SK-N-SH (cell line): Measurements from ENCODE around the gene CNGA2. TPM values are rescaled to one million over a fixed set of nuclear protein-coding genes. Genes with fewer than 3 reads are reported as not detected.

Experiments
- CTCF ChIA-PET: fragments of 300-600, 350-600 bp; formaldehyde crosslinking; extraction: SDS; loops from one replicate; lab custom pipeline; 2021; lab: Yijun Ruan, JAX
- POLR2A ChIA-PET: fragments of 350-600 bp; sonication (Branson Sonifier 250); formaldehyde crosslinking; extraction: SDS; loops from one replicate; lab custom pipeline; 2020; ENCODE audit warnings: antibody characterized with exemption, inconsistent platforms; lab: Yijun Ruan, JAX
- DNase-seq: peaks from one replicate; pipeline ENCODE4 v3.0.0; 2012
- H2AFZ ChIP-seq: fragments of 200-600 bp; sonication (generic); 2 replicates; pipeline ENCODE4 v1.8.1; 2016; ENCODE audit warnings: antibody characterized with exemption, mild to moderate bottlenecking, low read depth
- H3F3A ChIP-seq: fragments of 200-600 bp; sonication (generic); replicated peaks from 2 replicates; pipeline ENCODE3; 2016; ENCODE audit warnings: antibody characterized with exemption, mild to moderate bottlenecking; ENCODE audit not compliant: insufficient read depth
- H3K27ac ChIP-seq, 2 experiments: fragments of 200-500 bp in 1 of 2; fragments of 200-600 bp in 1 of 2; sonication (Bioruptor generic) in 1 of 2; sonication (generic), shearing (Covaris generic) in 1 of 2; 2 replicates each; pipeline versions ENCODE4 v1.5.1 to v1.6.1; 2014 to 2016; ENCODE audit warnings: low read depth in 2 of 2, inconsistent platforms in 1 of 2, low read length in 1 of 2, mild to moderate bottlenecking in 1 of 2, mixed read lengths in 1 of 2
- H3K27me3 ChIP-seq: fragments of 200-600 bp; sonication (generic), shearing (Covaris generic); 2 replicates; pipeline ENCODE4 v1.6.1; 2016; ENCODE audit warnings: mixed run types; ENCODE audit not compliant: insufficient read depth
- H3K36me3 ChIP-seq, 2 experiments: fragments of 200-500 bp in 1 of 2; fragments of 200-600 bp in 1 of 2; sonication (Bioruptor generic) in 1 of 2; sonication (generic) in 1 of 2; replicated peaks in 1 of 2; 2 replicates each; pipeline versions ENCODE3 to v1.5.1; 2014 to 2016; ENCODE audit warnings: low read length in 1 of 2, mild to moderate bottlenecking in 1 of 2; ENCODE audit not compliant: insufficient read depth in 2 of 2, control insufficient read depth in 1 of 2
- H3K4me1 ChIP-seq, 2 experiments: fragments of 200-500 bp in 1 of 2; fragments of 200-600 bp in 1 of 2; sonication (Bioruptor generic) in 1 of 2; sonication (generic), shearing (Covaris generic) in 1 of 2; 2 replicates each; pipeline versions ENCODE4 v1.5.1 to v1.6.1; 2014 to 2016; ENCODE audit warnings: low read depth in 1 of 2, low read length in 1 of 2, mixed run types in 1 of 2; ENCODE audit not compliant: insufficient read depth in 2 of 2, control insufficient read depth in 1 of 2
- H3K4me2 ChIP-seq: fragments of 200-600 bp; sonication (generic), shearing (Covaris generic); 2 replicates; pipeline ENCODE4 v1.6.1; 2017; ENCODE audit warnings: mixed run types
- H3K4me3 ChIP-seq, 2 experiments: fragments of 200-500 bp in 1 of 2; fragments of 200-600 bp in 1 of 2; sonication (Bioruptor generic) in 1 of 2; sonication (generic), shearing (Covaris generic) in 1 of 2; 2 replicates each; pipeline versions ENCODE4 v1.5.1 to v1.8.1; 2014 to 2016; ENCODE audit warnings: low read depth in 2 of 2, inconsistent platforms in 1 of 2, low read length in 1 of 2, mild to moderate bottlenecking in 1 of 2, mixed read lengths in 1 of 2, moderate library complexity in 1 of 2
- H3K79me2 ChIP-seq: fragments of 200-600 bp; sonication (generic); 2 replicates; pipeline ENCODE4 v1.8.1; 2017; ENCODE audit warnings: mild to moderate bottlenecking; ENCODE audit not compliant: insufficient read depth
- H3K9ac ChIP-seq: fragments of 200-600 bp; sonication (generic); 2 replicates; pipeline ENCODE4 v1.6.1; 2017; ENCODE audit warnings: mixed run types
- H3K9me2 ChIP-seq: fragments of 200-600 bp; sonication (generic); 2 replicates; pipeline ENCODE4 v1.6.1; 2017; ENCODE audit warnings: mixed run types
- H3K9me3 ChIP-seq: fragments of 200-600 bp; sonication (generic); 2 replicates; pipeline ENCODE4 v1.6.1; 2017; ENCODE audit warnings: mixed run types, mild to moderate bottlenecking, moderate library complexity
- H4K20me1 ChIP-seq: fragments of 200-600 bp; sonication (generic); 2 replicates; pipeline ENCODE4 v1.6.1; 2017; ENCODE audit warnings: mild to moderate bottlenecking, mixed run types; ENCODE audit not compliant: insufficient read depth
- EP300 ChIP-seq, 2 experiments: IDR thresholded peaks; 2 replicates each; pipeline versions ENCODE4 v1.4.0 to v1.6.1; 2012; ENCODE audit warnings: borderline replicate concordance in 1 of 2, low read depth in 1 of 2, low read length in 1 of 2
- FOSL2 ChIP-seq: IDR thresholded peaks from 2 replicates; pipeline ENCODE4 v1.4.0; 2012; ENCODE audit warnings: low read depth, mild to moderate bottlenecking, moderate library complexity, borderline replicate concordance
- FOXM1 ChIP-seq: IDR thresholded peaks from 2 replicates; pipeline ENCODE4 v1.4.0; 2012; ENCODE audit warnings: low read depth, mild to moderate bottlenecking
- GABPA ChIP-seq: IDR thresholded peaks from 2 replicates; pipeline ENCODE4 v1.4.0; 2012; ENCODE audit warnings: low read depth, mild to moderate bottlenecking
- GATA2 ChIP-seq: sonication (generic); formaldehyde crosslinking; IDR thresholded peaks from 2 replicates; pipeline ENCODE4 v1.5.0; 2020; ENCODE audit warnings: mild to moderate bottlenecking, missing genetic modification reagents
- JUND ChIP-seq: IDR thresholded peaks from 2 replicates; pipeline ENCODE4 v1.4.0; 2012
- MXI1 ChIP-seq: IDR thresholded peaks from 2 replicates; pipeline ENCODE4 v1.6.1; 2012; ENCODE audit warnings: mild to moderate bottlenecking, low read depth, low read length, improper control_type of control experiment
- NRF1 ChIP-seq: IDR thresholded peaks from 2 replicates; pipeline ENCODE4 v1.6.1; 2012; ENCODE audit warnings: low read depth, mild to moderate bottlenecking, low read length
- PBX3 ChIP-seq: IDR thresholded peaks from 2 replicates; pipeline ENCODE4; 2012
- RAD21 ChIP-seq: IDR thresholded peaks from 2 replicates; pipeline ENCODE4 v1.6.1; 2012; ENCODE audit warnings: mild to moderate bottlenecking, low read length
- RXRA ChIP-seq: IDR thresholded peaks from 2 replicates; pipeline ENCODE4 v1.4.0; 2012; ENCODE audit warnings: low read depth, mild to moderate bottlenecking, borderline replicate concordance
- SMC3 ChIP-seq: IDR thresholded peaks from 2 replicates; pipeline ENCODE4 v1.6.1; 2012; ENCODE audit warnings: low read depth, low read length, improper control_type of control experiment
- TEAD4 ChIP-seq: IDR thresholded peaks from 2 replicates; pipeline ENCODE4 v1.4.0; 2012; ENCODE audit warnings: mild to moderate bottlenecking, borderline replicate concordance; ENCODE audit not compliant: insufficient read depth
- YY1 ChIP-seq: IDR thresholded peaks from 2 replicates; pipeline ENCODE4 v1.4.0; 2012; ENCODE audit warnings: low read depth, mild to moderate bottlenecking
- ZBTB33 ChIP-seq: IDR thresholded peaks from 2 replicates; pipeline ENCODE4 v1.4.0; 2012; ENCODE audit warnings: low read depth, borderline replicate concordance
- WGBS: methylation state at CpG from one replicate; pipeline ENCODE4 v1.1.6; 2017; ENCODE audit warnings: low lambda C conversion rate; 5-methylcytosine and 5-hydroxymethylcytosine counted together
- polyA plus RNA-seq, 3 experiments: library from polyadenylated mRNA; depleted of rRNA; stranded (reverse); fragments of >200 nt; gene quantifications; 2 replicates each; pipeline ENCODE4 v1.2.3, GENCODE V29; 2012
- TF ChIP-seq, protein P1 (sequence below): IDR thresholded peaks from 2 replicates; pipeline ENCODE4 v1.6.1; 2012; ENCODE audit warnings: mild to moderate bottlenecking, low read depth, low read length, moderate library complexity
- TF ChIP-seq, protein P2 (sequence below): fragments of 150-350 bp; IDR thresholded peaks from 2 replicates; pipeline ENCODE4 v1.6.1; 2017; ENCODE audit warnings: antibody characterized with exemption, low read length, low read depth, borderline replicate concordance
- TF ChIP-seq, protein P3 (sequence below): IDR thresholded peaks from 2 replicates; pipeline ENCODE4 v1.4.0; 2012; ENCODE audit warnings: low read depth, borderline replicate concordance

The CNGA2 gene
- polyA plus RNA-seq, 1 of the 3 experiments (the other 2 are of a cell fraction): not detected

GRCh38 chrX:151723156-151723760 lies 11.3 kb upstream of the CNGA2 start (continued):
- TF ChIP-seq, protein P1, sequence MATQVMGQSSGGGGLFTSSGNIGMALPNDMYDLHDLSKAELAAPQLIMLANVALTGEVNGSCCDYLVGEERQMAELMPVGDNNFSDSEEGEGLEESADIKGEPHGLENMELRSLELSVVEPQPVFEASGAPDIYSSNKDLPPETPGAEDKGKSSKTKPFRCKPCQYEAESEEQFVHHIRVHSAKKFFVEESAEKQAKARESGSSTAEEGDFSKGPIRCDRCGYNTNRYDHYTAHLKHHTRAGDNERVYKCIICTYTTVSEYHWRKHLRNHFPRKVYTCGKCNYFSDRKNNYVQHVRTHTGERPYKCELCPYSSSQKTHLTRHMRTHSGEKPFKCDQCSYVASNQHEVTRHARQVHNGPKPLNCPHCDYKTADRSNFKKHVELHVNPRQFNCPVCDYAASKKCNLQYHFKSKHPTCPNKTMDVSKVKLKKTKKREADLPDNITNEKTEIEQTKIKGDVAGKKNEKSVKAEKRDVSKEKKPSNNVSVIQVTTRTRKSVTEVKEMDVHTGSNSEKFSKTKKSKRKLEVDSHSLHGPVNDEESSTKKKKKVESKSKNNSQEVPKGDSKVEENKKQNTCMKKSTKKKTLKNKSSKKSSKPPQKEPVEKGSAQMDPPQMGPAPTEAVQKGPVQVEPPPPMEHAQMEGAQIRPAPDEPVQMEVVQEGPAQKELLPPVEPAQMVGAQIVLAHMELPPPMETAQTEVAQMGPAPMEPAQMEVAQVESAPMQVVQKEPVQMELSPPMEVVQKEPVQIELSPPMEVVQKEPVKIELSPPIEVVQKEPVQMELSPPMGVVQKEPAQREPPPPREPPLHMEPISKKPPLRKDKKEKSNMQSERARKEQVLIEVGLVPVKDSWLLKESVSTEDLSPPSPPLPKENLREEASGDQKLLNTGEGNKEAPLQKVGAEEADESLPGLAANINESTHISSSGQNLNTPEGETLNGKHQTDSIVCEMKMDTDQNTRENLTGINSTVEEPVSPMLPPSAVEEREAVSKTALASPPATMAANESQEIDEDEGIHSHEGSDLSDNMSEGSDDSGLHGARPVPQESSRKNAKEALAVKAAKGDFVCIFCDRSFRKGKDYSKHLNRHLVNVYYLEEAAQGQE: no peak
- TF ChIP-seq GABPA (no peak), PBX3 (no peak), RXRA (no peak), YY1 (no peak)
- TF ChIP-seq, protein P2, sequence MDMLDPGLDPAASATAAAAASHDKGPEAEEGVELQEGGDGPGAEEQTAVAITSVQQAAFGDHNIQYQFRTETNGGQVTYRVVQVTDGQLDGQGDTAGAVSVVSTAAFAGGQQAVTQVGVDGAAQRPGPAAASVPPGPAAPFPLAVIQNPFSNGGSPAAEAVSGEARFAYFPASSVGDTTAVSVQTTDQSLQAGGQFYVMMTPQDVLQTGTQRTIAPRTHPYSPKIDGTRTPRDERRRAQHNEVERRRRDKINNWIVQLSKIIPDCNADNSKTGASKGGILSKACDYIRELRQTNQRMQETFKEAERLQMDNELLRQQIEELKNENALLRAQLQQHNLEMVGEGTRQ: no peak
- TF ChIP-seq, all 33 proteins: peak for 0

GRCh38 chrX:151724563-151725337 lies 9.8 kb upstream of the CNGA2 start:
- H3K4me3 ChIP-seq: no peak overlapping the region
- 2% methylated on average over 6 of the region's 7 CpGs for WGBS
- H3K9me3 ChIP-seq: no peaks in the 10 kb centered on the region
- ChIA-PET POLR2A (no interaction called here), CTCF (interaction anchor here (1.2 to 1.8 kb wide), 2 partner anchors 25 to 29 kb away, joined by 3 to 4 read pairs; no protein-coding TSS in a partner anchor)
- no peaks in the 10 kb centered on the region for H3K79me2 ChIP-seq
- no peaks in the 10 kb centered on the region for H3F3A ChIP-seq
- H3K9me2 ChIP-seq: no peaks in the 10 kb centered on the region
- no peak overlapping the region for H3K9ac ChIP-seq
- no peaks in the 10 kb centered on the region for H3K4me1 ChIP-seq
- H4K20me1 ChIP-seq: no peaks in the 10 kb centered on the region
- TF ChIP-seq JUND (no peak), RAD21 (no peak), GABPA (no peak), FOSL2 (no peak), NRF1 (no peak), EP300 (IDR thresholded peaks at IDR 0.05; ENCODE audit: borderline replicate concordance in 1 of 2, low read depth in 1 of 2, low read length in 1 of 2) (no peak), GATA2 (no peak), MXI1 (no peak), RXRA (no peak), TEAD4 (no peak), SMC3 (no peak), ZBTB33 (no peak), FOXM1 (no peak)
- TF ChIP-seq, protein P3, sequence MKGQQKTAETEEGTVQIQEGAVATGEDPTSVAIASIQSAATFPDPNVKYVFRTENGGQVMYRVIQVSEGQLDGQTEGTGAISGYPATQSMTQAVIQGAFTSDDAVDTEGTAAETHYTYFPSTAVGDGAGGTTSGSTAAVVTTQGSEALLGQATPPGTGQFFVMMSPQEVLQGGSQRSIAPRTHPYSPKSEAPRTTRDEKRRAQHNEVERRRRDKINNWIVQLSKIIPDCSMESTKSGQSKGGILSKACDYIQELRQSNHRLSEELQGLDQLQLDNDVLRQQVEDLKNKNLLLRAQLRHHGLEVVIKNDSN: no peak
- H2AFZ ChIP-seq: no peak overlapping the region
- no peak for DNase-seq
- H3K27ac ChIP-seq: no peak overlapping the region
- H3K4me2 ChIP-seq: no peak overlapping the region
- H3K27me3 ChIP-seq: peaks cover 34% of the 10 kb centered on the region
- H3K36me3 ChIP-seq: no peaks in the 10 kb centered on the region
